ENCODE measurements around the gene VAMP5. TPM values are rescaled to one million over a fixed set of nuclear protein-coding genes. Genes with fewer than 3 reads are reported as not detected.

VAMP5 gene
- total and polyA plus RNA-seq, 9 of the 15 experiments (the other 6 are each of a cell fraction or from before 2014, with no cell fraction given), result 0.54 to 1.9 (median 1.5) TPM; not detected in 2

DNA sequence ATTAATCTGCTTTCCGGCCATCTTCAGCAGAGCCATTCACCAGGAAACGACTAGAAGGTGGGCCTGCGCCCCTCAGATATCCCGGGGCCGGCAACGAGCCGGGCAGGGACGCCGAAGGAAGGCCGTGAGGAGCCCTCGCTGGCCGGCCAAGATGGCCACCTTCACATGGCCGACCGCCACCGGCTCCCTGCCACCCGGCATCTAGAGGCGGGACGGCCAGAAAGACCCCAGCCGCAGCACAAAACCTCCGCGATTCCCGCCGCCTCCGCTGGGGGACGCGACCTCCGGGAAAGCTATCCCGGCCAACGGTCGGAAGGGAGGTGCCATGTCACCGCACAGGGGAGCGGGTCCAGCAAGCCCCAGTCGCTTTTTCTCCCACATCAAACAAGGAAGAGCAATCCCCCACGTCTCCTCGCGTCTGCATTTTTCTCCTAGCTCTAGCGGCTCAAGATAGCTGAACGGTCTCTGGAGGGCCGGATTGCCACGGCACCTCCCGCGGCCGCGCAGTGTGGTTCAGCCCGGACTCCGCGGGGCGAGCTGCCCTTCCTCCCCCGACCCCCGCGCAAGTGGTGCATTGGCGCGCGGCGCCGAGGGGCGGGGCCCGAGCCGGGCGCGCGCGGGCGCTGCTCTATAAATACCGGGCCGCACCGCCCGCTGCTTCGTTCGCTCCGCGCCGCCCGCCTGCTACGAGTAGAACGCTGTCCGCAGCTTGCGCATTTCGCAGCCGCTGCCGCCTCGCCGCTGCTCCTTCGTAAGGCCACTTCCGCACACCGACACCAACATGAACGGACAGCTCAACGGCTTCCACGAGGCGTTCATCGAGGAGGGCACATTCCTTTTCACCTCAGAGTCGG, 45.5 kb upstream of the VAMP5 start, which contains the start of gene MAT2A (continued):
- peak; percentile 41; the same call in 1 of the 2 replicates for TF ChIP-seq TCF3 (CRISPR knock-in tag; IDR thresholded peaks at IDR 0.05)
- no peak for TF ChIP-seq ZNF311 (CRISPR knock-in tag; IDR thresholded peaks at IDR 0.05)
- TF ChIP-seq KDM4B (IDR thresholded peaks at IDR 0.05; ENCODE audit: borderline replicate concordance in 2 of 2, low read depth in 1 of 2), result 0 out of 4 replicates have a peak, but pooled peaks of 1 of the 2 experiments have one; percentile 77
- peak; percentile 54 for TF ChIP-seq HCFC1 (IDR thresholded peaks at IDR 0.05; ENCODE audit: low read depth, low read length)
- TF ChIP-seq MAFG (tag; conservative IDR thresholded peaks at IDR 0.05), result no peak
- TF ChIP-seq, protein P1, sequence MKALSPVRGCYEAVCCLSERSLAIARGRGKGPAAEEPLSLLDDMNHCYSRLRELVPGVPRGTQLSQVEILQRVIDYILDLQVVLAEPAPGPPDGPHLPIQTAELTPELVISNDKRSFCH (CRISPR knock-in tag; IDR thresholded peaks at IDR 0.05), result no peak
- TF ChIP-seq, protein P1 (tag; IDR thresholded peaks at IDR 0.05), result no peak
- no peak for TF ChIP-seq NCOA6 (IDR thresholded peaks at IDR 0.05)
- peak; percentile 97 for TF ChIP-seq SMAD1 (IDR thresholded peaks at IDR 0.05; ENCODE audit: low read depth, low read length, partially characterized antibody)
- peak; percentile 91 for TF ChIP-seq CC2D1A (IDR thresholded peaks at IDR 0.05)
- no peak for TF ChIP-seq PURB (CRISPR knock-in tag; IDR thresholded peaks at IDR 0.05; ENCODE audit: low read depth)
- TF ChIP-seq, protein P2, sequence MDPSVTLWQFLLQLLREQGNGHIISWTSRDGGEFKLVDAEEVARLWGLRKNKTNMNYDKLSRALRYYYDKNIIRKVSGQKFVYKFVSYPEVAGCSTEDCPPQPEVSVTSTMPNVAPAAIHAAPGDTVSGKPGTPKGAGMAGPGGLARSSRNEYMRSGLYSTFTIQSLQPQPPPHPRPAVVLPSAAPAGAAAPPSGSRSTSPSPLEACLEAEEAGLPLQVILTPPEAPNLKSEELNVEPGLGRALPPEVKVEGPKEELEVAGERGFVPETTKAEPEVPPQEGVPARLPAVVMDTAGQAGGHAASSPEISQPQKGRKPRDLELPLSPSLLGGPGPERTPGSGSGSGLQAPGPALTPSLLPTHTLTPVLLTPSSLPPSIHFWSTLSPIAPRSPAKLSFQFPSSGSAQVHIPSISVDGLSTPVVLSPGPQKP (CRISPR knock-in tag; IDR thresholded peaks at IDR 0.05), result no peak
- peak; percentile 98 for TF ChIP-seq POLR2H (tag; IDR thresholded peaks at IDR 0.05; ENCODE audit: low read depth)
- TF ChIP-seq, protein P3, sequence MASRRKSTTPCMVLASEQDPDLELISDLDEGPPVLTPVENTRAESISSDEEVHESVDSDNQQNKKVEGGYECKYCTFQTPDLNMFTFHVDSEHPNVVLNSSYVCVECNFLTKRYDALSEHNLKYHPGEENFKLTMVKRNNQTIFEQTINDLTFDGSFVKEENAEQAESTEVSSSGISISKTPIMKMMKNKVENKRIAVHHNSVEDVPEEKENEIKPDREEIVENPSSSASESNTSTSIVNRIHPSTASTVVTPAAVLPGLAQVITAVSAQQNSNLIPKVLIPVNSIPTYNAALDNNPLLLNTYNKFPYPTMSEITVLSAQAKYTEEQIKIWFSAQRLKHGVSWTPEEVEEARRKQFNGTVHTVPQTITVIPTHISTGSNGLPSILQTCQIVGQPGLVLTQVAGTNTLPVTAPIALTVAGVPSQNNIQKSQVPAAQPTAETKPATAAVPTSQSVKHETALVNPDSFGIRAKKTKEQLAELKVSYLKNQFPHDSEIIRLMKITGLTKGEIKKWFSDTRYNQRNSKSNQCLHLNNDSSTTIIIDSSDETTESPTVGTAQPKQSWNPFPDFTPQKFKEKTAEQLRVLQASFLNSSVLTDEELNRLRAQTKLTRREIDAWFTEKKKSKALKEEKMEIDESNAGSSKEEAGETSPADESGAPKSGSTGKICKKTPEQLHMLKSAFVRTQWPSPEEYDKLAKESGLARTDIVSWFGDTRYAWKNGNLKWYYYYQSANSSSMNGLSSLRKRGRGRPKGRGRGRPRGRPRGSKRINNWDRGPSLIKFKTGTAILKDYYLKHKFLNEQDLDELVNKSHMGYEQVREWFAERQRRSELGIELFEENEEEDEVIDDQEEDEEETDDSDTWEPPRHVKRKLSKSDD (conservative IDR thresholded peaks at IDR 0.05; ENCODE audit: low read length), result 0 out of 2 replicates have a peak, but pooled peaks have one; percentile 21
- TF ChIP-seq SPI1 (IDR thresholded peaks at IDR 0.05; ENCODE audit: borderline replicate concordance, low read depth, low read length), result peak; percentile 77
- peak; percentile 99 for TF ChIP-seq MTA3 (IDR thresholded peaks at IDR 0.05; ENCODE audit: borderline replicate concordance)
- TF ChIP-seq, protein P4, sequence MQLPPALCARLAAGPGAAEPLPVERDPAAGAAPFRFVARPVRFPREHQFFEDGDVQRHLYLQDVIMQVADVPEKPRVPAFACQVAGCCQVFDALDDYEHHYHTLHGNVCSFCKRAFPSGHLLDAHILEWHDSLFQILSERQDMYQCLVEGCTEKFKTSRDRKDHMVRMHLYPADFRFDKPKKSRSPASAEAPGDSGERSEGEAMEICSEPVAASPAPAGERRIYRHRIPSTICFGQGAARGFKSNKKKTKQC (CRISPR knock-in tag; IDR thresholded peaks at IDR 0.05), result peak; percentile 65
- TF ChIP-seq ZNF696 (CRISPR knock-in tag; conservative IDR thresholded peaks at IDR 0.05), result no peak
- no peak for TF ChIP-seq ZNF444 (CRISPR knock-in tag; IDR thresholded peaks at IDR 0.05)
- TF ChIP-seq BMI1 (IDR thresholded peaks at IDR 0.05; ENCODE audit: low read length), result 0 out of 2 replicates have a peak, but pooled peaks have one; percentile 8
- TF ChIP-seq ZNF644 (tag; IDR thresholded peaks at IDR 0.05; ENCODE audit: low read depth), result no peak; the same call in 1 of the 2 replicates
- peak; percentile 99 for TF ChIP-seq CHD1 (IDR thresholded peaks at IDR 0.05; ENCODE audit: low read length)
- peak; percentile 100 for TF ChIP-seq ATF7 (IDR thresholded peaks at IDR 0.05)

All from K562 (cell line).